HL-60 (cell line): ENCODE measurements around the gene TTLL13.

ENCODE experiments used
- DNase-seq, 2 experiments: peaks; one replicate each; pipeline ENCODE4 v3.0.0-alpha.2; 2010 to 2020; ENCODE audit warnings: low read depth in 1 of 2, low spot score in 1 of 2
- H3K27ac ChIP-seq: fragments of 250-450 bp; sonication (Bioruptor Pico); replicated peaks from 2 replicates; pipeline ENCODE4 v1.5.1; 2020; ENCODE audit warnings: mild to moderate bottlenecking, moderate library complexity
- H3K27me3 ChIP-seq: fragments of 250-450 bp; sonication (Bioruptor Pico); 2 replicates; pipeline ENCODE4 v1.5.1; 2021; ENCODE audit warnings: mild to moderate bottlenecking, moderate library complexity; ENCODE audit not compliant: insufficient read depth, poor library complexity, severe bottlenecking
- H3K4me3 ChIP-seq: replicated peaks from 2 replicates; pipeline ENCODE4 v1.5.1; 2011; ENCODE audit warnings: mild to moderate bottlenecking, control low read depth, low read length; ENCODE audit not compliant: insufficient read depth
- GABPA ChIP-seq: IDR thresholded peaks from 2 replicates; pipeline ENCODE4 v1.6.1; 2012; ENCODE audit warnings: low read depth
- POLR2AphosphoS5 ChIP-seq: IDR thresholded peaks from 2 replicates; pipeline ENCODE4 v1.6.1; 2012; ENCODE audit warnings: low read depth
- SPI1 ChIP-seq: IDR thresholded peaks from 2 replicates; pipeline ENCODE4 v1.6.1; 2012; ENCODE audit warnings: low read depth, mild to moderate bottlenecking, borderline replicate concordance
- TF ChIP-seq, protein P1 (sequence below): IDR thresholded peaks from one replicate; pipeline ENCODE4 v1.5.1; 2011; ENCODE audit warnings: low read length, control low read depth, inconsistent platforms; ENCODE audit not compliant: insufficient read depth
- TF ChIP-seq, protein P2 (sequence below): IDR thresholded peaks from 2 replicates; pipeline ENCODE4 v1.6.1; 2012; ENCODE audit warnings: low read depth; ENCODE audit not compliant: insufficient replicate concordance

TTLL13 gene

DNA sequence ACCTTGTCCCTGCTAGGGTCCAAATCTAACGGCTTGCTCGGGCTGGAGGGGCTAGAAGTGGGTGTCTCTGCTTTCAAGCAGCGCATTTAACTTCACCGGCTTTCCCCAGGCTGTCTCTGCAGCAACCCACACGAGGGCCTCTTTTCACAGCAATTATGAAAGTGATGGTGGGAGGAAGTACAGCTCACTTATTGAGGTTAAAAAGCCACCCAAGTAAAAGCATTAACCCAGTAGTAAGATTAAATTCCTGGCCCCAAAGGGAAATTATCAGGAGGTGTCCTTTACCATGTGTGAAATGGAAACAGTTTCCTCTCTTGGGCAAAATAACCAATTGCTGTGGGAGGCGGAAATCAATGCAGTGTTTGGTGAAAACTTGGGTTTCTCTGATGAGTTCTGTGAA lies 57.2 kb downstream of the TTLL13 start:
- H3K27me3 ChIP-seq: no peaks in the 10 kb centered on the region
- no peak overlapping the region for H3K27ac ChIP-seq
- peak in 1 of 2 experiments; percentile 65 for DNase-seq
- H3K4me3 ChIP-seq: no peak overlapping the region
- TF ChIP-seq GABPA (no peak), POLR2AphosphoS5 (no peak), SPI1 (peak; percentile 20; the same call in 1 of the 2 replicates)
- TF ChIP-seq, protein P1, sequence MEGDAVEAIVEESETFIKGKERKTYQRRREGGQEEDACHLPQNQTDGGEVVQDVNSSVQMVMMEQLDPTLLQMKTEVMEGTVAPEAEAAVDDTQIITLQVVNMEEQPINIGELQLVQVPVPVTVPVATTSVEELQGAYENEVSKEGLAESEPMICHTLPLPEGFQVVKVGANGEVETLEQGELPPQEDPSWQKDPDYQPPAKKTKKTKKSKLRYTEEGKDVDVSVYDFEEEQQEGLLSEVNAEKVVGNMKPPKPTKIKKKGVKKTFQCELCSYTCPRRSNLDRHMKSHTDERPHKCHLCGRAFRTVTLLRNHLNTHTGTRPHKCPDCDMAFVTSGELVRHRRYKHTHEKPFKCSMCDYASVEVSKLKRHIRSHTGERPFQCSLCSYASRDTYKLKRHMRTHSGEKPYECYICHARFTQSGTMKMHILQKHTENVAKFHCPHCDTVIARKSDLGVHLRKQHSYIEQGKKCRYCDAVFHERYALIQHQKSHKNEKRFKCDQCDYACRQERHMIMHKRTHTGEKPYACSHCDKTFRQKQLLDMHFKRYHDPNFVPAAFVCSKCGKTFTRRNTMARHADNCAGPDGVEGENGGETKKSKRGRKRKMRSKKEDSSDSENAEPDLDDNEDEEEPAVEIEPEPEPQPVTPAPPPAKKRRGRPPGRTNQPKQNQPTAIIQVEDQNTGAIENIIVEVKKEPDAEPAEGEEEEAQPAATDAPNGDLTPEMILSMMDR: no peak
- TF ChIP-seq, protein P2, sequence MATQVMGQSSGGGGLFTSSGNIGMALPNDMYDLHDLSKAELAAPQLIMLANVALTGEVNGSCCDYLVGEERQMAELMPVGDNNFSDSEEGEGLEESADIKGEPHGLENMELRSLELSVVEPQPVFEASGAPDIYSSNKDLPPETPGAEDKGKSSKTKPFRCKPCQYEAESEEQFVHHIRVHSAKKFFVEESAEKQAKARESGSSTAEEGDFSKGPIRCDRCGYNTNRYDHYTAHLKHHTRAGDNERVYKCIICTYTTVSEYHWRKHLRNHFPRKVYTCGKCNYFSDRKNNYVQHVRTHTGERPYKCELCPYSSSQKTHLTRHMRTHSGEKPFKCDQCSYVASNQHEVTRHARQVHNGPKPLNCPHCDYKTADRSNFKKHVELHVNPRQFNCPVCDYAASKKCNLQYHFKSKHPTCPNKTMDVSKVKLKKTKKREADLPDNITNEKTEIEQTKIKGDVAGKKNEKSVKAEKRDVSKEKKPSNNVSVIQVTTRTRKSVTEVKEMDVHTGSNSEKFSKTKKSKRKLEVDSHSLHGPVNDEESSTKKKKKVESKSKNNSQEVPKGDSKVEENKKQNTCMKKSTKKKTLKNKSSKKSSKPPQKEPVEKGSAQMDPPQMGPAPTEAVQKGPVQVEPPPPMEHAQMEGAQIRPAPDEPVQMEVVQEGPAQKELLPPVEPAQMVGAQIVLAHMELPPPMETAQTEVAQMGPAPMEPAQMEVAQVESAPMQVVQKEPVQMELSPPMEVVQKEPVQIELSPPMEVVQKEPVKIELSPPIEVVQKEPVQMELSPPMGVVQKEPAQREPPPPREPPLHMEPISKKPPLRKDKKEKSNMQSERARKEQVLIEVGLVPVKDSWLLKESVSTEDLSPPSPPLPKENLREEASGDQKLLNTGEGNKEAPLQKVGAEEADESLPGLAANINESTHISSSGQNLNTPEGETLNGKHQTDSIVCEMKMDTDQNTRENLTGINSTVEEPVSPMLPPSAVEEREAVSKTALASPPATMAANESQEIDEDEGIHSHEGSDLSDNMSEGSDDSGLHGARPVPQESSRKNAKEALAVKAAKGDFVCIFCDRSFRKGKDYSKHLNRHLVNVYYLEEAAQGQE: no peak

DNA sequence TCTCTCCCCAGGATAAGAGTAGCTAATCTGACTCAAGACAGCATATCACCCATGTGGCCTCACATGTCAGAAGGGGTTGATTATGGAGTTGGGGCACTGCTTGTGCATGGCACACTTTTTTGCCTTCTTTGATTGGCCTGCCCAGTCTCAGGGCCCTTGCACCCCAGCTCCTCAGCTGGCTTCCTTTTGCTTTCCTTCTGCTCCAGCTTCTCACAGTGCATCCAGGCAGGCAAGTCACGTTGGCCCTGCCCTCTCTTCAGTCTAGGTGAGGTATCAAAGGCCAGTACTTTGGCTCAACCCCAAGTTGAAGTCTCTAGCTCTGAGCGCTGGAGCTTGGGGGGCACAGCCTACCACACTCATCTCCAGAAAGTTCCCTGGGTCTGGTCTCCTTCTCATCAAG lies 58.3 kb downstream of the TTLL13 start:
- Histone ChIP-seq H3K27me3 (no peaks in the 10 kb centered on the region), H3K27ac (no peak overlapping the region), H3K4me3 (no peak overlapping the region)
- TF ChIP-seq, protein P1: no peak
- no peak for TF ChIP-seq GABPA
- no peak for TF ChIP-seq SPI1
- no peak for TF ChIP-seq POLR2AphosphoS5
- DNase-seq: no peak

DNA sequence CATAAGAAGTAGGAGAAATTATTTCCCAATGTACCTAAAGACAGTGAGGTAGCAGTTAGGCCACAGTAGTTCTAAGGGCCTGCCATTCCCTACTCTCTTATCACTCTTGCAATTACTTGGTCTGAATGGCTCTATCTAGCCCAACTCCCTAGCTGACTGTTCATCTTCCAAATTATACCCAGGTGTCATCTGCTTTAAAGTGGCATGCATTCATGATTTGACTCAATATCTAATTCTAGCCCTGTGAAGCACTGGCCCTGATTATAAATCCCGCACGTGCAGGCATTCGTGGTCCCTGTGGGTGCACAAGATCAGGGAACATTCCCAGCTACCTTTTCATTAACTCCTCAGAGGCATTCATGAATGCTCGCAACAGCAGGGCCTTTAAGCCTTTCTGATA lies 59.7 kb downstream of the TTLL13 start:
- no peak for TF ChIP-seq SPI1
- TF ChIP-seq GABPA: no peak
- TF ChIP-seq, protein P2: no peak
- TF ChIP-seq POLR2AphosphoS5: no peak
- TF ChIP-seq, protein P1: no peak
- no peak overlapping the region for H3K27ac ChIP-seq
- no peak for DNase-seq
- H3K4me3 ChIP-seq: no peak overlapping the region
- H3K27me3 ChIP-seq: no peaks in the 10 kb centered on the region
